Activated naive CD4-positive, alpha-beta T cell treated with anti-CD3 and anti-CD28 coated beads, Interleukin-2, amount 50 U/mL, for 24 hours (primary cell): ENCODE data around the gene SAFB2.

Experiments used
- H3K27ac Mint-ChIP-seq: one replicate; pipeline ENCODE4 v1.8.0; 2021; ENCODE audit warnings: mild to moderate bottlenecking, mixed read lengths
- H3K27me3 Mint-ChIP-seq: one replicate; pipeline ENCODE4 v1.8.0; 2021; ENCODE audit warnings: mixed read lengths
- H3K36me3 Mint-ChIP-seq: one replicate; pipeline ENCODE4 v1.8.0; 2021; ENCODE audit warnings: mixed read lengths
- H3K4me1 Mint-ChIP-seq: one replicate; pipeline ENCODE4 v1.8.0; 2021; ENCODE audit warnings: mixed read lengths
- H3K4me3 Mint-ChIP-seq: one replicate; pipeline ENCODE4 v1.8.0; 2021; ENCODE audit warnings: mild to moderate bottlenecking, mixed read lengths
- H3K9me3 Mint-ChIP-seq: one replicate; pipeline ENCODE4 v1.8.0; 2021; ENCODE audit warnings: mixed read lengths

The SAFB2 gene

DNA sequence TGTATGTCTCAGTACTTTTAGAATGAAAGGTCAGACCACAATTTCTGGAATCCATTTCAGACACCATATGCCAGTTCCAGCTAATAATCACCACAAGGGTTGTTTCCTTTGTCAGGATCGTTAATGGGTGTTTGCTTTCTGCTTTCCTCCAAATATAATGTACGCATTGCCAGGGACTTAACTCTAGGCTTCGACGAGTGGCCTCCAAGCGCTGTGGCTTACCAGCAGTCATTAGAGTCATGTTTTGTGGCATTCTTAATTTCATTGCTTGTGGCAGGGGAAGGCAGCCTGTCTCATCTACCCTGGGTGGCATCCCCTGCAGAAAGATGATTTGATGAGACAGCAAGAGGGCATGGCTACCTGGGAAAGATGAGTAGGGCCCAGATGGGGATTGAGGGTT is 22.8 kb upstream of the SAFB2 start:
- peak overlapping the region; percentile 27 for H3K27ac Mint-ChIP-seq
- H3K9me3 Mint-ChIP-seq = no peaks in the 10 kb centered on the region
- H3K4me3 Mint-ChIP-seq = no peak overlapping the region
- peaks cover 18% of the 10 kb centered on the region for H3K36me3 Mint-ChIP-seq
- no peaks in the 10 kb centered on the region for H3K27me3 Mint-ChIP-seq
- H3K4me1 Mint-ChIP-seq = peaks cover 35% of the 10 kb centered on the region

DNA sequence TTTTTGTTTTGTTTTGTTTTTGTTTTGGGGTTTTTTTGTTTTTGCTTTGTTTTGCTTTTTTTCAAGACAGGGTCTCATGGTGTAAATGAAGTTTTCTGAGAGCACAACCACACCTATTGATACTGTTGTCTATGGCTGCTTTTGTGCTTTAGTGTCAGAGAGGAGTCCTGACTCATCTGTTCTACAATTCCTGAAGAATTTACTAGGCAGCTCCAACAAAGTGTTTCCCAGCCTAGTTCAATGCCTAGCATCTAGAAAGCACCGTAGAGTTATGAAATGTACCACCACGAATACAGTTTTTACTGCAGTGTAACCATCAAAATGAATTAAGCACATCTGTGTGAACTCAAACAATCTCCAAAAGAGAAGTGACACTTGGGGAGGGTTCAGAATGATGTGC is 21.5 kb upstream of the SAFB2 start:
- no peaks in the 10 kb centered on the region for H3K9me3 Mint-ChIP-seq
- H3K27me3 Mint-ChIP-seq = no peaks in the 10 kb centered on the region
- peak overlapping the region; percentile 61 for H3K27ac Mint-ChIP-seq
- H3K36me3 Mint-ChIP-seq = peaks cover 18% of the 10 kb centered on the region
- H3K4me3 Mint-ChIP-seq = no peak overlapping the region
- peaks cover 44% of the 10 kb centered on the region for H3K4me1 Mint-ChIP-seq

DNA sequence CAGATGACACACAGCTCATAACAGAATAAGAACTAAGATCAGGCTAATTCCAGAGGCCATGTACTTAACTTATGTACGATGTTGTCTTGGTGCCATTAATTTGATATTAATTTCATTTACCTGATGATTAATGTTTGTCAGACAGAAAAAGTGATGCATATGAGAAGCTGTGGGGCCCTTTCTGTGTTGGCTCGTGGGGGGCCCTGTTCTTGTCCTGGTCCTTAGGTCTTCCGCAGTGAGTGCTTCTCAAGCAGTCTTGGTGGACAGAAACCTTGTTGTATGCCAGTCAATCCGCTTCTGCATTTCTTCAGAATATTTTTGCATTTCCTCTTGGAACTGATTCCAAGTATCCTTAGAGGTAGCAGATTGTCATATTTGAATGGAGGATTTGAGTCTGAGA is 20.5 kb upstream of the SAFB2 start:
- Mint-ChIP-seq H3K36me3 (peaks cover 13% of the 10 kb centered on the region), H3K4me1 (peaks cover 48% of the 10 kb centered on the region), H3K4me3 (no peak overlapping the region), H3K27me3 (no peaks in the 10 kb centered on the region), H3K9me3 (no peaks in the 10 kb centered on the region), H3K27ac (no peak overlapping the region)

DNA sequence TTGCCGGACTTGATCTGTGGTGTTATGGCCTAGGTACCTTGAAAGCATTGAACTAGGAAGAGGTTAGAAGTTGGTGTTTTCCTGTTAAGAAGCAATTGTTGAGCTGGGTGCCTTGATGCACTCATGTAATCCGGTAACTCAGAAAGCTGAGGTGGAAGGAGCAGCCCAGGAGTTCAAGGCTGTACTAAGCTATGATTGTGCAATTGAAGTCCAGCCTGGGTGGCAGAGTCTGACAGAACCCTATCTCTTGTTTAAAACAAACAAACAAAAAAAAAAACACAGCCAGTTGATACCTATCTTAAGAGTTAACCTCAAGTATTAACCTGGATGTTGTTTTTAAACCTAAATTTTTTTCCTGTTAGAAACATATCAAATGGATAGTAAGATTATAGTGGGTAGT is 19.6 kb upstream of the SAFB2 start:
- no peak overlapping the region for H3K4me3 Mint-ChIP-seq
- no peaks in the 10 kb centered on the region for H3K27me3 Mint-ChIP-seq
- peaks cover 13% of the 10 kb centered on the region for H3K36me3 Mint-ChIP-seq
- H3K4me1 Mint-ChIP-seq = peaks cover 48% of the 10 kb centered on the region
- no peak overlapping the region for H3K27ac Mint-ChIP-seq
- H3K9me3 Mint-ChIP-seq = no peaks in the 10 kb centered on the region

DNA sequence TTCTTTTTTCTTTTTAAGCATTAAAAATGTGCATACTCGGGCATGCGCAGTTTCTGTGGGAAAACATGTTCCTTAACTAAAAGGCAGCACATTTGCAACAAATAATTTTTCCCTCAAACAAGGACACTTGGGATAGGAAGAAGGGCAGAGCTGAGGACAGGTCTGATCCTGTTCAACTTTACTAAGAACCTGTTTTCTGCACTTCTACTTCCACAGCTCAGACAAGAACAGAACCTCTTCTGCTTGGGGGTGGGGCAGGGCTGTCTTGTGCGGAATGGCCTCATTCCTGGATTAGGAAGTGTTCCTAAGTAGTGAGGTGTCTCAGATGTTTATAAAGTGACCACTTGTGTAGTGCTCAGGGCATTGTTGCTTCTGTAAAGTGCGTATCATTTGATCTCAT is 18.6 kb upstream of the SAFB2 start:
- Mint-ChIP-seq H3K27ac (no peak overlapping the region), H3K4me3 (no peak overlapping the region), H3K4me1 (peaks cover 51% of the 10 kb centered on the region), H3K9me3 (no peaks in the 10 kb centered on the region), H3K36me3 (peaks cover 10% of the 10 kb centered on the region), H3K27me3 (no peaks in the 10 kb centered on the region)

DNA sequence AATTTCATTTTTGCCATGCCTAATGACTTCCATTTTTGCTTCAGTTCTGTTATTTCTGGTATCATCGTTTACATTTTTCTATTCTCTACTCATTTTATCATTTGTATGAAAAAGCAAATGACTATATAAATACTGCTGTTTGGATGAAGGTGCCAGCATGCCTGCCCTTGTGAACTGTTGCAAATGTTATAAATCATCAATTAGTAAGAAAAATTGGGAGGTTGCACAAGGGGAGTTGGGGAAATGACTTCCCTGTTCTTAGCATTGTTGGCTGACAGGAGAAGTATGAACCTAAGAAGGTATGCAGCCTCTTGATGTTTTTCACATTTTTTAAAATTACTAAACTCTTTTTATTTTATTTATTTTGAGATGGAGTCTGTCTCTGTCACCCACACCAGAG is 15.4 kb upstream of the SAFB2 start:
- no peak overlapping the region for H3K27ac Mint-ChIP-seq
- no peaks in the 10 kb centered on the region for H3K27me3 Mint-ChIP-seq
- H3K9me3 Mint-ChIP-seq = no peaks in the 10 kb centered on the region
- H3K4me3 Mint-ChIP-seq = no peak overlapping the region
- peaks cover 2% of the 10 kb centered on the region for H3K36me3 Mint-ChIP-seq
- peaks cover 53% of the 10 kb centered on the region for H3K4me1 Mint-ChIP-seq

DNA sequence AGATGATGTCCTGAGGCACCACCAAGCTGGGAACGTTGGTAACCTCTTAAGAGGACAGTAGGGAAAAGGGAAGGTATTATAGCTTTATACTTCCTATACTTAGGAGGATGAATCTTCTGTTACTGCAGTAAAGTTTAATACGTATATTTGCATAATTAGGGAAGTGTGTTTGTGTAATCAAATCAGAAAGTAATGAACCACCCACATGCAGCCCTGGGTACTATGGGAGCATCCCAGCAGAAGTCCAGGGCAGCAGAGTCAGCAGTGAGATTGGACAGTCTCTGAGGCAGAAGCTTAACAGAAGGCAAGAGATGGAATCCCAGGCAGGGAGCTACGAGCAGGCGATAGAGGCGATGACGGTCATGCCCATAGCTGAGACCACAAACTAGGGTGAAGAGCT is 12.9 kb upstream of the SAFB2 start:
- H3K36me3 Mint-ChIP-seq = peaks cover 5% of the 10 kb centered on the region
- H3K4me3 Mint-ChIP-seq = no peak overlapping the region
- H3K4me1 Mint-ChIP-seq = peaks cover 62% of the 10 kb centered on the region
- H3K9me3 Mint-ChIP-seq = no peaks in the 10 kb centered on the region
- H3K27ac Mint-ChIP-seq = no peak overlapping the region
- H3K27me3 Mint-ChIP-seq = no peaks in the 10 kb centered on the region

DNA sequence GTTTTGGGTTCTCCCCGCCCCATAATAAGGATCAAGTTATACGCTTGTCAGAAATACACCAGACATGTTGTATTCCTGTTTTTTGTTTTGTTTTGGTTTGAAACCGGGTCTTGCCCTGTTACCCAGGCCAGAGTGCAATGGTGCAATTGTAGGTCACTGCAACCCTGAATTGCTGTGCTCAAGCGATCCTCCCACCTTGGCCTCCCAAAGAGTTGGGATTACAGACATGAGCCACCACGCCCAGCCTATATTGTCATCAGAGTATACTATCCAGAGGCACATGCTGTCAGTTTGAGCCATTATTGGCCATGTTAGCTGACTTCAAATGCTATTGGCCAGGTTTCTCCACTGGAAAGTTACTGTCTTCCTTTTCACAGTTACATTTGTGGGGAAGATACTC is 10.1 kb upstream of the SAFB2 start:
- no peak overlapping the region for H3K27ac Mint-ChIP-seq

DNA sequence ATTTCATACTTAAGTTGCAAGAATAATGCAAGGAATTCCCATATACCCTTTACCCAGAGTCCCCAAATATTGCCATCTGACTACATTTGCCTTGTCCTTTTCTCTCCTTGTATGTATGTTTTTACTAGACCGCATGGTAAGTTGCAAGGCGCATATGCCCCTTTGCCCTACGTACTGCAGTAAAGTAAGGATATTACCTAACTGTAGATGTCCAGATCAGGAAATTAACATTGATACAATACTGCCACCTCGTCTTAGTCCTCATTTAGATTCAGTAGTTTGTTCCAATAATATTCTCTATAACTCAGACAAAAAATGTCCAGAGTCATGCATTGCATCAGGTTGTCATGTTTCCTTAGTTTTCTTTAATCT is 9.7 kb upstream of the SAFB2 start:
- Mint-ChIP-seq H3K36me3 (peaks cover 11% of the 10 kb centered on the region), H3K27me3 (no peaks in the 10 kb centered on the region), H3K4me1 (peaks cover 80% of the 10 kb centered on the region), H3K27ac (peak overlapping the region; percentile 3), H3K4me3 (no peak overlapping the region), H3K9me3 (no peaks in the 10 kb centered on the region)

More for the DNA sequence above, 10.1 kb upstream of the SAFB2 start:
- Mint-ChIP-seq H3K4me1 (peaks cover 76% of the 10 kb centered on the region), H3K27me3 (no peaks in the 10 kb centered on the region), H3K4me3 (peak overlapping the region; percentile 3), H3K36me3 (peaks cover 8% of the 10 kb centered on the region), H3K9me3 (no peaks in the 10 kb centered on the region)

DNA sequence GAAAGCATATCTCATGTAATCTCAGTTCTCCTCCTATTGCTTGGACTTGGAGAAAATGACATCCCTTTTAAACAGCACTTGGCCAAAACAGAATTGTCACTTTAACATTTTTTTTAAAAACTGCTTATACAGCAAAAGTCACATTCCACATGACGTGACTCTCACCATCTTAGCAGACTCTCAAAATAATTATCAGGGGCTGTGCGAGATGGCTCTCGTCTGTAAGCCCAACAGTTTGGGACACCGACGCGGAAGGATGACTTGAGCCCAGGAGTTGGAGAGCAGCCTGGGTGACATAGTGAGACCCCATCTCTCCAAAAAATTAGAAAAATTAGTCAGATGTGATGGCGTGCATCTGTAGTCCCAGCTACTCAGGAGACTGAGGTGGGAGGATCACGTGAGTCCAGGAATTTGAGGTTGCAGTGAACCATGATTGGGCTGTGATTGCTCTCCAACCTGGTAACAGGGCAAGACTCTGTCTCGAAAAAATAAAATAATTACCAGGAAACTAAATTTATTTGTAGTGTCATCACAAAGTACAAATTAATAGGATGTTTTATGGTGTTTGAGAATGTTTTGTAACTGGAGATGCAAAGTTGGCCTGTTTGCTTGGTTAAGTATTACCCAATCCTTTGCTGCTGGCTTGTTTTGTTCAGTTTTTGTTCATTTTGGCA is 9.1 kb upstream of the SAFB2 start:
- no peaks in the 10 kb centered on the region for H3K27me3 Mint-ChIP-seq
- peaks cover 83% of the 10 kb centered on the region for H3K4me1 Mint-ChIP-seq
- peak overlapping the region; percentile 3 for H3K27ac Mint-ChIP-seq
- H3K36me3 Mint-ChIP-seq = peaks cover 11% of the 10 kb centered on the region
- H3K4me3 Mint-ChIP-seq = peak overlapping the region; percentile 67
- no peaks in the 10 kb centered on the region for H3K9me3 Mint-ChIP-seq

DNA sequence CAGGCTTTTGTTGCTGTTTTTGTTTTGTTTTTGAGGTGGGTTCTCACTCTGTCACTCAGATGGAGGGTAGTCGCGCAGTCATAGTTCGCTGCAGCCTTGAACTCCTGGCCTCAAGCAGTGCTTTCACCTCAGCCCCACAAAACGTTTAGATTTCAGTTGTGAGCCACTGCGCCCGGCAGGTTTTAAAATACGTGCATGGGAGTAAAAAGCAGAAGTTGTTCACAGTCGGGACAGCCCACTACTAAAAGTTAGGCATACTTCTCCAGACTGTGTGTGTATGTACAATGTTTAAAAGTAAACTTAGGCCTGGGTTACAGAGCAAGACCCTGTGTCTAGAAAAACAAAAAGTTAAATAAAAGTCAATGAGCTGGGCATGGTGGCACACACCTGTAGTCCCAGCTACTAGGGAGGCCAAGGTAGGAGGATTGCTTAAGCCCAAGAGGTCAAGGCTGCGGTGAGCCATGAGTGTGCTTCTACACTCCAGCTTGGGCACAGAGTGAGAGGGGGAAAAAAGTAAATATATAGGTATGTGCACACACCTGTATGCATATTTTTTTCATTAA is 6.4 kb upstream of the SAFB2 start:
- Mint-ChIP-seq H3K27me3 (no peaks in the 10 kb centered on the region), H3K36me3 (peaks cover 25% of the 10 kb centered on the region), H3K9me3 (no peaks in the 10 kb centered on the region), H3K4me1 (peaks cover 85% of the 10 kb centered on the region), H3K4me3 (peak overlapping the region; percentile 58), H3K27ac (peak overlapping the region; percentile 4)

DNA sequence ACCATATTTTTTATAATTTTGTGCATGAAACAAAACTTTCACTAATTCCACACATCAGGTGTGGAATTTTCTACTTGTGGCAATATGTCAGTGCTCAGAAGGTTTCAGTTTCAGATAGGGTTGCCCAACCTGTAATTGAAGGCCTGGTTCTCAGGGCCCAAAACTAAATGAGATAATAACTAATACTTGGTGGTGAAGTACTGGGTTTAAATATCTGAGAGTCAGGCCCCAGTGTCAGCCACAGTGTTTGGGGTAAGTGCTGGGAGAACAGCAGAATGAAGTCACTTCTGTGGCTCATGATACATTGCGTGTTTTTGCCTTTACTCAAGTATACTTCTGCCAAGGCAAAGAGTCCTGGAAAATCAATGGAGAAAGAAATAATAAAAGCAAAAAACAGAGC is 5.9 kb upstream of the SAFB2 start:
- Mint-ChIP-seq H3K36me3 (peaks cover 25% of the 10 kb centered on the region), H3K27ac (no peak overlapping the region), H3K9me3 (no peaks in the 10 kb centered on the region)

DNA sequence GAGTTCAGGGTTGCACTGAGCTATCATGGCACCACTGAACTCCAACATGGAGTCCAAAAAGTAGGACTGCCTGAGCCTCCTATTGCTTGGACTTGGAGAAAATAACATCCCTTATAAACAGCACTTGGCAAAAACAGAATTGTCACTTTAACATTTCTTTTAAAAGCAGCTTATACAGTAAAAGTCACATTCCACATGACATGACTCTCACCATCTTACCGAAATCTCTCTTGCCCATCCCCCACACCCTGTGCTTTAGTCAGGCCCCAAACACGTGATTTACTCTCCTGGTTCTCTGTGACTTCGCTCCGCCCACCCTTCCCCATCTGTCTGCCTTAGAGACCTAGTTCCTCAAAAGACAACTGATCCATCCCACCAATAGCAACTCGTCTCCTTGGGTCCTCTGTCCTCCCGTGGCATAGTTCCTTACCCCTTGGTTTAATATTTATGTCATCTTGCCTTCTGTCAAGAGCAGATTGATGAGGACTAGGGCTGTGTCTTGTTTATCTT is 4.9 kb upstream of the SAFB2 start:
- no peaks in the 10 kb centered on the region for H3K9me3 Mint-ChIP-seq
- peak overlapping the region; percentile 83 for H3K27ac Mint-ChIP-seq
- peaks cover 72% of the 10 kb centered on the region for H3K4me1 Mint-ChIP-seq
- peaks cover 30% of the 10 kb centered on the region for H3K36me3 Mint-ChIP-seq
- H3K4me3 Mint-ChIP-seq = peak overlapping the region; percentile 72
- no peaks in the 10 kb centered on the region for H3K27me3 Mint-ChIP-seq

More for the DNA sequence above, 5.9 kb upstream of the SAFB2 start:
- Mint-ChIP-seq H3K4me3 (peak overlapping the region; percentile 58), H3K27me3 (no peaks in the 10 kb centered on the region), H3K4me1 (peaks cover 81% of the 10 kb centered on the region)

DNA sequence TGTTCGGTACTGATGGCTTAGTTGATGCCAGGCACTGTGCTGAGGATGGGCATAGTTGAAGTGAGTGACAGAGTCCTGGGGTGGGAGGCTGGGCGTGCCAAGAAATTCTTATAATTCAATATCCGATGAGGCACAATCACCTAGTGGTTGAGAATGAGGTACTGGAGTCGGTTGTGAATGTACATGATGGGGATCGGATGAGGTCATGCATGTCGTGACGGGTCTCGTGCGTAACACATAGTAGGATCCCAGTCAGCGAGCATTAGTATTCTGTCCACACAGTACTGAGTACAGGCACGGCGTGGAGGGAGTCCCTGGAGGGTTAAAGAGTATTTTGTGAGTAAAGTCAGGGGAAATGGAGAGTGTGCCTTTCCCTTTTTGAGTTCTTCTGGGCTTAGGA is 3.1 kb upstream of the SAFB2 start:
- Mint-ChIP-seq H3K36me3 (peaks cover 30% of the 10 kb centered on the region), H3K4me1 (peaks cover 65% of the 10 kb centered on the region)

DNA sequence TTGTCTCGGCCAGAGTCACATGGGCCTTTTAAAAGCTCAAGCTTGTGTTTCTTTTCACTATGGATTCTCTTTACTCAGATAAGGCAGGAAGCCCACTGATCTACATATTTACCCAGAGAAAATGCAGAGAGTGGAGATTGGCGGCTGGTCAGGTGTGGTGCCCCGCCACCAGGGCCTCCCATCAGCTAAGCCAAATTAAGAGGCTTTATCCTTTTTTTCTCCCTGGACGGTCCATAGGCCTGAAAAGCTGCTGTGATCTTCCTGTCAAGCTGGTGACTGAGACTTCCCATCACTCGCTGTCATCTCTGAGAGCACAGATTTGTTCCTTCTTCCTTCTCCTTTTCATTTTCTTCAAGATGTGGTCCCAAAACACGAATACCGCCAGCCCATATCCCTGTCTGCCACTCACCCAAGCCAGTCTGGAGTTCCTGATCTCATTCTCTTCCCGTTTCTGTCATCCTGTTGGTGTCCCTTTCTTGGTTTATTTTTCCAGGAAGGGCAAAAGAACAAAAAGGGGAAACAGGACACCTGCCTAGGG is 2.2 kb upstream of the SAFB2 start:
- H3K4me1 Mint-ChIP-seq = peaks cover 68% of the 10 kb centered on the region
- peak overlapping the region; percentile 100 for H3K4me3 Mint-ChIP-seq
- H3K9me3 Mint-ChIP-seq = no peaks in the 10 kb centered on the region
- H3K27me3 Mint-ChIP-seq = no peaks in the 10 kb centered on the region
- H3K27ac Mint-ChIP-seq = peak overlapping the region; percentile 92
- peaks cover 32% of the 10 kb centered on the region for H3K36me3 Mint-ChIP-seq

More for the DNA sequence above, 3.1 kb upstream of the SAFB2 start:
- Mint-ChIP-seq H3K27ac (peak overlapping the region; percentile 75), H3K27me3 (no peaks in the 10 kb centered on the region), H3K4me3 (peak overlapping the region; percentile 100), H3K9me3 (no peaks in the 10 kb centered on the region)

DNA sequence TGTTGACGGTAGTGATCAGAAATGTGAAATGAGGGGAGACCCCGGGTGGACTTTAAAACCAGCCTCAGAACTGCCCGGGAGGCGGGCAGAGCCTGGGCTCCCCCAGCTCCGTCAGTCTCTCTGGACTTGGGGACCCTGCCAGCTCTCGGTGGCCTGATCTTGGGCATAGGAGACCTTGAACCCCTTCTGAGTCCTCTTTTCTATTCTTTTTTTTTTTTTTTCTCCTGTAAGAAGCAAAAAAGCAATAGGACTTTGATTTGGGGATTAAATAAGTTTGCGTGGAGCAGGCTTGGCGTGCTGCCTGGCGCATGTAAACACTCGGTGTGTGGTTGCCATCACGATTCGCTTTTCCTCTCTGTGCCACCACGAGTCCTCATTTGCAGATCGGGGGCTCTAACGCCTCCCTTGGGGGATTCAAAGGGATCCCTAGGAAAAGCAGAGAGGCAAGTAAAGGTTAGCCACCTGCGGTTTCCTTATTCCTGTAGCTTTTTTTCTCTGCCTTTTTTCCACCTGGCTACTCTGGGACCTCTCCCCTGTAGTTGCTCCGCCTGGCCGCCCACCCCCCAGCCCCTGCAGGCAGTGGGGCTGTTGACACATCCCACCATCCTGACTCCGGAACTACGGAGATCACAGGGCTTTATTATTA is 1.6 kb upstream of the SAFB2 start:
- peaks cover 32% of the 10 kb centered on the region for H3K36me3 Mint-ChIP-seq
- H3K4me1 Mint-ChIP-seq = peaks cover 67% of the 10 kb centered on the region
- peak overlapping the region; percentile 92 for H3K27ac Mint-ChIP-seq
- no peaks in the 10 kb centered on the region for H3K9me3 Mint-ChIP-seq
- peak overlapping the region; percentile 100 for H3K4me3 Mint-ChIP-seq
- no peaks in the 10 kb centered on the region for H3K27me3 Mint-ChIP-seq
